GM13976 (cell line): ENCODE results near the gene GALNT4.

ENCODE experiments used
- DNase-seq: peaks from one replicate; pipeline ENCODE4 v3.0.0; 2012; ENCODE audit warnings: low spot score
- CTCF ChIP-seq: IDR thresholded peaks from 2 replicates; pipeline ENCODE4 v1.5.1; 2012; ENCODE audit warnings: borderline replicate concordance, mild to moderate bottlenecking; ENCODE audit not compliant: insufficient read depth; ENCODE audit errors: extremely low read depth, missing control alignments, control extremely low read depth
- in situ Hi-C: fragments of 300-500 bp; cut with MboI; formaldehyde crosslinking; loops from one replicate; pipeline ENCODE4 v1.12.0; 2022; ENCODE audit warnings: low sequenced_read_pairs, mixed read lengths, inconsistent platforms; ENCODE audit not compliant: unreplicated experiment

The GALNT4 gene

GRCh38 chr12:89499857-89500256 lies 24.7 kb downstream of the GALNT4 start:
- TF ChIP-seq CTCF: no peak
- DNase-seq: no peak
- in situ Hi-C loops: no loop called here

GRCh38 chr12:89497467-89497866 lies 27.1 kb downstream of the GALNT4 start:
- DNase-seq: no peak
- TF ChIP-seq CTCF: no peak
- in situ Hi-C loops: no loop called here

GRCh38 chr12:89497005-89497404 lies 27.6 kb downstream of the GALNT4 start:
- in situ Hi-C loops: no loop called here
- no peak for DNase-seq
- TF ChIP-seq CTCF: no peak

- TF ChIP-seq CTCF: no peak
- in situ Hi-C loops: no loop called here
- peak; percentile 42 for DNase-seq
These were observed 30.0 kb downstream of the GALNT4 start for GRCh38 chr12:89494411-89495231.

- in situ Hi-C loops: no loop called here
- no peak for DNase-seq
- TF ChIP-seq CTCF: no peak
These were observed 30.8 kb downstream of the GALNT4 start for GRCh38 chr12:89493670-89494302.

GRCh38 chr12:89492883-89493282 lies 31.7 kb downstream of the GALNT4 start:
- no peak for DNase-seq
- no peak for TF ChIP-seq CTCF
- in situ Hi-C loops: no loop called here
